GM21528 (cell line): ENCODE measurements around the gene CDC73.
A peak's percentile ranks its signal among the peaks of the same experiment; 100 is the strongest.

Source experiments
- ATAC-seq: cut with Tn5 transposase; IDR thresholded peaks from one replicate; pipeline ENCODE4 v1.9.1; 2021; ENCODE audit warnings: mild to moderate bottlenecking, moderate library complexity; ENCODE audit not compliant: unreplicated experiment, low FRiP score

CDC73 gene

DNA sequence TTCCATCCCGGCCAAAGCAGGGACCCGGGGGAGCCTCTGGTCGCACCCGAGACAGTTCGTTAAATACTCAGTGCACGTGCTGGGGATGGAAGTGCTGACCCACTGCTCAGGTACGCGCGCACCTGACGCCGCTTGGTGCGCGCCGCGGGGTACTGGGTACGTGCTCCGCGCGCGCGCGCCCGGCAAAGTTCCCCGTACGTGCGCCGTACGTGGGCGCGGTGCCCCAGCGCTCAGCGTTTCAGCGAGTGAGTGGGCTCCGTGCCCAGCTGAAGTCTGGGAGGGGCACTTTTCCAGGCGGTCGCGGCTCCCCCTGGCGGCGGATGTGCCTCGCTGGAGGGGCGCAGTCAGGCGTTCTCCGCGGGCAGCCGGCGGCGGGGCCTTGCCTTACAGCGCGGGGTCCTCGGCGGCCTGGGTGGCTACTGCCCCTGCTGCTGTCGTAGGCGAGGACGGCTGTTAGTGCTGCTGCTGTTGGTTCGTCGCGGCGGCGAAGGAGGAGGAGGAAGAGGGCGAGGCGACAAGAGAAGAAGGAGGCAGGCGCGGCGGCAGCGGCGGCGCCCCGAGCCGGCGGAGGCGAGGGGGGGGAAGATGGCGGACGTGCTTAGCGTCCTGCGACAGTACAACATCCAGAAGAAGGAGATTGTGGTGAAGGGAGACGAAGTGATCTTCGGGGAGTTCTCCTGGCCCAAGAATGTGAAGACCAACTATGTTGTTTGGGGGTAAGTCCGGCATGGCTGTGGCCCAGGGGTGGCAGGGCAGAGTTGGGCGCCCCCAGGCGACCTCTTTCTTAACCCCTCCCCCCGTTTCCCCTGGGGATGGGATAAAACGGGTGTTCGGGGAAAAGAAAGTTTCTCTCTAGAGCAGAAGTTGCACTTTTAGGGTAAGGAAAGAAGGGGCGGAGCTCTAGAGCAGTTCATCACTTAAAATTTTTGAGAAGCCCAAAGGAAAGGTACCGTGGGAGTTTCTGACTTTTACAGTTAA is at the start of gene CDC73:
TSS of gene CDC73 (plus strand) at position 416 of the 978 bp plus-strand sequence. CDS start at position 586, 170 bp downstream.
- ATAC-seq: peak; percentile 94

DNA sequence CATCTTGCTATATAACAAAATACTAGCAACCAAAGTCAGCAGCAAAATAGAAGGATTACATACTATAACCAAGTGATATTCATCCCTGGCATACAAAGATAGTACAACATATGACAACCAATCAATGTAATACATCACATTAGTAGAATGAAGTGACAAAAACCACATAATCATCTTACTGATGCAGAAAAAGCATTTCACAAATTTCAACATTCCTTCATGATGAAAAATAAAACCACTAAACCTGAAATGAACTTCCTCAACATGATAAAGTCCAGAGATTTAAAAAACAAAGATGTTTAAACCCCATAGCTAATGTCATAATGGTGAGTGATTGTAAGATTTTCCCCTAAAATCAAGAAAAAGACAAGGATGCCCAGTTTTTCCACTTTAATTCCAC is 43.8 kb upstream of the CDC73 start:
- ATAC-seq: no peak

DNA sequence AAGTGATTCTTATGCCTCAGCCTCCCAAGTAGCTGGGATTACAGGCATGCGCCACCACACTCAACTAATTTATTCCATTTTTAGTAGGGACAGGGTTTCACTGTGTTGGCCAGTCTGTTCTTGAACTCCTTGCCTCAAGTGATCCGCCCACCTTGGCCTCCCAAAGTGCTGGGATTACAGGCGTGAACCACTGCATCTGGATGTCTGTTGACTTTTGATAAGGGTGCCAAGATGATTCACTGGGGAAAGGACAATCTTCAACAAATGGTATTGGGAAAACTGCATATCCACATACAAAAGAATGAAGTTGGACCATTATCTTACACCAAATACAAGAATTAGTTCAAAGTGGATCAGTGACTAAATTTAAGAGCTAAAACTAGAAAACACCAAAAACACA is 42.6 kb upstream of the CDC73 start:
- ATAC-seq: no peak

DNA sequence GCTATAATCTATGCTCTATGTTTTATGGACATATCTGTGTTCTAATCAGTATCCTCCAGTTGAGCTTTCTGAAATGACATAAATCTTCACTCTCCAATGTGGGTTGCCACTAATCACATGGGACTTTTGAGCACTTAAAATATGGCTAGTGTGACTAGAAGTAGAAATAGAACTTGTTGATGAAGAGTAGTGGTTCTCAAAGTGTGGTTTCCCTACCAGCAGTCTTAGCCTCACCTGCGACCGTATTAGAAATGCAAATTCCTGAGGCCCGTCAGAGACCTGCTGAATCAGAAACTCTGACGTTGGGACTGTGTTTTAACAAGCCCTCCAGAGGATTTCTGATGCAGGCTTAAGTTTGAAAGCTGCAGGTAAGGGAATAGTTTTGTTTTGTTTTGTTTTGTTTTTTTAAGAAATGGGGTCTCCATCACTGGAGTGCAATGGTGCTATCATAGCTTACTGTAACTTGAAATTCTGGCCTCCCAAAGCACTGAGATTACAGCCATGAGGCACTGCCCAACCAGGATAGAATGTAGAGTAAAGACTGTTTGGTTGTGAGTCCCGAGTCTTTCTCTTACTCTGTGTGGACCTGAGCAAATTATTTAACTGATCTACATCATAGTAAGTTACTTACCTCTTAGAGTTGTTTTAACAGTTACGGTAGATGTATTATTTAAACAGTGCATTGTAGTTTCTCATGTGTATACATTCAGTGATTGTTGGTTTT is 38.3 kb upstream of the CDC73 start:
- peak; percentile 95 for ATAC-seq

DNA sequence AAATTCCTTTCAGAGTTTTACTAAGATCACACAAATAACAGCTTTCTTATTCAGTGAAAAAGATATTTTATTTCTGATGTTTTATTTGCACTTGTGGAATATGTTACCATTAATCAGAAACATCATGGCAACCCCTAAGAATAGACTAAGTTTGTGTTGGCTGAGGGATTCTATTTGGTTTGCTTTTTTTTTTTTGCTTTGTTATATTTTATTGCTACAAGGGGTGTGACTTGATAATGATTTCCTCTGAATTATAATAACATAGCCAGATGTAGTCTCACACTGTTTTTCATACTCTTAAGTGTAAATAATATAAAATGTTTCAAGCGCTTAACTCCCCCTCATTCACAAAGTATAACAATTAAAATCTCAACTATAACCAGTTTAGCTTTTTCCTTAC is 36.6 kb upstream of the CDC73 start:
- no peak for ATAC-seq

DNA sequence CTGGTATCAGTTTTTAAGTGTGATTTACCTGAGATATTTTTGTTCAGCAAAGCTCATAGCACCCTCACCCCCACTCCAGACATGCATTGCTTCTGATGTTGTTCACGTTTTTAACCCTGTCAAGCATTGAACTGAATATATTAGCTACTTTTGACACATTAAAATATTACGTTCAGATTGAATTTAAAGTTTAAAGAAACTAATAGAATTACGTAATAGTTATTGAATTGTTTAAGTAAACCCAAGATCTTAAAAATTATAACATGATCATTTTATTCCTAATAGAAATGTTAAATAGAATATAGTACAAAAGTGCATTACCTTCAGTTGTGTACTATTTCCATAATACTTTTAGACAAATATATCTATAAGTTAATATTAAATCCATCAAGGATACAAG is 35.5 kb upstream of the CDC73 start:
- no peak for ATAC-seq

DNA sequence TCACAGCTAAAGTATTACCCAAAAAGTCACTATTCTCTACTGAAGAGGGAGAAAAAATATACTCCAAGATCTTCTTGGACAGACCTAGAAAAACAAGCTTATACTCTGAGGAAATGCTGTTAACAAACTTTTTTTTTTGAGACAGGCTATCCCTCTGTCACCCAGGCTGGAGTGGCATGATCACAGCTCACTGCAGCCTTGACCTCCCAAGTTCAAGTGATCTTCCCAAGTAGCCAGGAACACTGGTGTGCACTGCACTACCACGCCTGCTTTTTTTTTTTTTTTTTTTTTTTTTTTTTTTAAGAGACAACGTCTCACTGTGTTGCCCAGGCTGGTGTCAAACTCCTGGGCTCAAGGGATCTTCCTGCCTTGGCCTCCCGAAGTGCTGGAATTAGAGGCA is 33.9 kb upstream of the CDC73 start:
- ATAC-seq: no peak

DNA sequence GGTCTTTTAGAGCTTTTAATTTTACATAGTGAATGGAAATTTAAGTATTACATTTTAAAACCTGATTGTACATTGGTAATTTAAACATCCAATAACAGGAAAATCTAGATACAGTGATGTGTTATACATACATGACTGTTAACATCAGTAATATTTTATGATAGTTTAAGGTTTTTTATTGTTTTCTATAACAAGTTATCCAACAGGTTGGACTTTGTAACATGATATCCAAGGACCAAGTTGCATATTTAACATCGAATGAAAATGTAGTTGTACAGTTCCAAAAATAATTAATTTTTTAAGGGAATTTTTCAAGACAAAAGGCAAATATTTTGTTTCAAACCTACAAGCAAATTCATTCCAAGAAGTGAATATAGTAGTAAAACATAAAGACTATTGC is 31.0 kb upstream of the CDC73 start:
- no peak for ATAC-seq

DNA sequence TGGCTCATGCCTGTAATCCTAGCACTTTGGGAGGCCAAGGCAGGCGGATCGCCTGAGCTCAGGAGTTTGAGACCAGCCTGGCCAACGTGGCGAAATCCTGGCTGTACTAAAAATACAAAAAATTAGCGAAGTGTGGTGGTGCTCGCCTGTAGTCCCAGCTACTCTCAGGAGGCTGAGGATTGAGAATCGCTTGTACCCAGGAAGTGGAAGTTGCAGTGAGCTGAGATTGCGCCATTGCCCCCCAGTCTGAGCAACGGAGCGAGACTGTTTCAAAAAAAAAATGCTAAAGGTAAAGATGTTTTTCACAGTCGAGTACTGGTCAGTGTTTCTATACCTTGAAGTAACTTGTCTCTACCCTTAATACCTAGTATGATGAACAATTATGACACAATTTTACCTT is 27.7 kb upstream of the CDC73 start:
- ATAC-seq: no peak

DNA sequence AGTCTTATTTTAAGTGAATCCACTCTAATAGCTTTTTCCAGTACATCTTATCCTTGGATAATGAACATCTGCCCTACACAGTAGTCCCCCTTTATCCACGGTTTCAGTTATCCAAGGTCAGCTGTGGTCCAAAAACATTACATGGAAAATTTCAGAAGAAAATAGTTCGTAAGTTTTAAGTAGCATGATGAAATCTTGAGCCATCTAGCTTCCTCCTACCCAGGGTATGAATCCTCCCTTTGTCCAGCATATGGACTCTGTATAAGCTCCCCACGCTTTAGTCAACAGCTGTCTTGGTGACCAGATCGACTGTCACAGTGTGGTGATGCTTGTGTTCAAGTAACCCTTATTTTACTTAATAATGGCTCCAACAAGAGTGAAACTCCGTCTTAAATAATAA is 19.2 kb upstream of the CDC73 start:
- ATAC-seq: no peak

DNA sequence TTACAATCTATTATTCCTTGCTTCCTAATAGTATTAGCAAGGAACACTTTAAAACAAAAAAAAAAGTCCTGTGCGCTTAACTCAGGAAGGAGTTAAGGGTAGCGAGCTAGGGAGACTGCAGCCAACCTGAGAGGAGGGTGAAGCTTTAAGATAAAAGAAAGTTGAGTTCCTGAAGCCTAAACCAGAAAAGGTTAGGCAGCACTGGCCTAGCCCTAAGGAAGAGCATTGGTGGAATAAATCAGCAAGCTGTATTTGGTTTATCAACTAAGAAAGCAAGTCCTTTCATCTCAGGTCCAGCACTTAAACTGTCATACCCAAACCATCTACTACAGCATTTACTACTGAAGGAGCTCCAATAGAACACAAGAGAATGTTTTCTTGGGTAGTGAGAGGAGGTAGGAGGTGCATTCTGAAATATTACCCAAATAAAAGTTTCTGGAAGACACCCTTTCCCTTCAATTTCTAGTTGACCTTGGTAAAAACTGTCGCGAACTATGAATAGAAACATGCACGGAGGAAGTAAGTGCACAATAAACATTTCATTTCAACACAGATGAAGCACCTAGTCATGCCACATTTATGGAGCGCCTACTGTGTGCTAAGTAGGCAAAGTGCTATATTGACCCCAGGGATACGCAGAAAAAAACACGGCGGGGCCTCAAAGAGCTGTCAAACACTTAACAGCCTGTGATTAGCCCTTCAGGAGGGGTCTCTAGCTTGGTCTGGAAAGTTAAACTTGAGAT is 17.9 kb upstream of the CDC73 start:
- ATAC-seq: peak; percentile 1

DNA sequence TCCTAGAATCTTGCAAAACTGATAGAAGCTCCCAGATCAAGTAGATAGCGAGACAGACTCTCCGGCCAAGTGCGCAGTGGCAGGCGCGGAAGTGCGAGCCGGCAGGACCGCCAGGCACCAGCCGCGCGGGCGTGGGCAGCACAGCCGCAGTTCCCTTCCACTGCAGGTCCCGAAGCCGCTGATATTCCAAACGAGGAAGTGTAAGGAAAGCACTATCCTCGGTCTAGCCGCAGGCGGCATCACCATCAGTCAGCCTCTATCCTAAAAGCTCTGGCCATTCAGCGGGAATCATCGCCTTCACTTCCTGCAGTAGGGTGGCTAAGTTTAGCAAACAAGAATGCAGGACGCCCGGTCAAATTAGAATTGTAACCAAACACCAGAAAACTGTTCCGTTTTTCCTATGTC is 17.3 kb upstream of the CDC73 start:
- ATAC-seq: peak; percentile 48

DNA sequence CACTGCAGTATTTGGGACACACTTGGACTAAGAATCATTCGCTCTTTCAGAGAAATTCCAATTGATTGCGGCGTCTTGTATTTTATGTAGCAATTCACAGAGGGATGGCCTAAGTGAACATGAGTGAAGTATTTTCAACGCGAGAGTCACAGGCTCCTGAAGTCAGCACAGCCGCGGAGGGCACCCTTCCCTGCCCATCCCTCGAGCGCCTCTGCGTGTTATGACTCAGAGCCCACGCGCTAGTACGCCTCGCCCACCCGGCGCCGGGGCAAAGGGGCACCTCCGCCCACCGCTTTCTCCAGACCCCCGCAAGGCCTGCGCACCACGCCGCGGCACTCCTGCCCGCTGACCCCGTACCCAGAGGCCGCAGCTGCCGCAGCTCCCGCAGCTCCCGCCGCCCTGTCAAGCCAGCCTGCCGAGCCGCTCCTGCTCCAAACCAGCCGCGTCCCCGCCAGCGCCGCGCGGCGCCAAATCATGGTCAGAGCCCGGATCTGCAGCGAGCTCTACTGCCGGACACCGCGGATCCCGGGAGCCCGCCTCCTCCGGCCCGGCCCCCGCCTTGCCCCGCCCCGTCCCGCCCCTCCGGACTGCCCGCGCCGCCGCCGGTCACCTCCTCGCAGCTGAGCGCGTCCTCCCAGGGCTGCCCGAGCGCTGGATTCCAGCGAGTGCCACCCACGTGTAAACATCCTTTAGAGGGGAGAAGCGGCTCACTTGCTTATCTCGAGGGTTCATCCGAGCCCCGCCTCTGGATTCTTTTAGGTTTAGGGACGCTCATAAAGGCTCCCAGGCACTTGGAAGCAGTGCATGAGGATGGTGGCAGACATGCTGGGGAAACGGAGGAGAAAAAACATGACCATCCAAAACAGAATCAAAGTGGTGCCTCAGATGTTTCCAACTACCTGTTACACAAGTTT is 16.7 kb upstream of the CDC73 start, which contains the start of gene GLRX2:
TSS of gene GLRX2 (minus strand) at position 508 of the 914 bp plus-strand sequence. CDS start at position 476, 32 bp downstream.
- ATAC-seq: peak; percentile 94

DNA sequence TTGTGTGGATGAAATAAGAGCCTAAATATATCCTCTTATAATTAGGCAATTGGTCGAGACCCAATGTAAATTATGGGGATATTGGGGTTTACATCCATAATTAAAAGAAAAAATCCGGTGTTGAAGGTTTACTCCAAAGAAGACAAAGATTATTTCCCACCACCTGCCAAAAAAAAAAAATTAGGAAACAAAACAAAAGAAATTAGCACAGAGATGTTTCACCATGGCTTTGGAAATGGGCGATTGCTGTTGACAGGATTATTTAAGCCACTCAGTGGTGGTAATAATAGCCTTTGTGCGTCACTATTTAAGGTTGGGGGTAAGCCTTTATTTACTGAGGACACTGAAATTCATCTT is 16.0 kb upstream of the CDC73 start:
- ATAC-seq: no peak

DNA sequence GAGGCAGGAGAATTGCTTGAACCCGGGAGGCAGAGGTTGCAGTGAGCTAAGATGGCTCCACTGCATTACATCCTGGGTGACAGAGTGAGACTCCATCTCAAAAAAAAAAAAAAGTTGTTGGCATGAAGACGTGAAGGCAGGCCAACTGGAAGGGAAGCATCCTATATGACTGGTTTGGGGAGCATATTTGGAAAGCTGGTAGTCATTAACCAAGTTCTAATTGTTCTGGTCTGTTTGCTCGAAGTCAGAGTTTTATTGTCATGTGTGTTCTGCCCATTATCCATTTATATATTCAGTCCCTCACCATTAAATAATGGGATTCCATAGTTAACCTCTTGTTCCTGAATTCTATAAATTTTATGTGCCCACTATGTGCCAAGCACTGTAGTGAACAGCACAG is 13.4 kb upstream of the CDC73 start:
- no peak for ATAC-seq

DNA sequence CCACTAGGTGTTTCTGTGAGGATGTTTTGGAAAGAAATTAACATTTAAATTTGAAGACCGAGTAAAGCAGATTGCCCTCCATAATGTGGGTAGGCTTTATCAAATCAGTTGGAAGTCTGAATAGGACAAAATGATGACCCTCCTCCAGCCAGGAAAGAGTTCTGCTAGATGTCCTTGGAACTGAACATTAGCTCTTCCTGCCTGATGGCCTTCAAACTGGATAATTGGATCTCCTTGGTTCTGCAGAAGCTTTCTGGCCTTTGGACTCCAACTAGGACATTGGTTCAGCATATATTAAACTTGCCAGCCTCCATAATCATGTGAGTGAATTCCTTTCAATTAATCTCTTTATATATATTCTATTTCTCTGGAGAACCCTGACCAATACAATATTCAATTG is 12.2 kb upstream of the CDC73 start:
- ATAC-seq: no peak

DNA sequence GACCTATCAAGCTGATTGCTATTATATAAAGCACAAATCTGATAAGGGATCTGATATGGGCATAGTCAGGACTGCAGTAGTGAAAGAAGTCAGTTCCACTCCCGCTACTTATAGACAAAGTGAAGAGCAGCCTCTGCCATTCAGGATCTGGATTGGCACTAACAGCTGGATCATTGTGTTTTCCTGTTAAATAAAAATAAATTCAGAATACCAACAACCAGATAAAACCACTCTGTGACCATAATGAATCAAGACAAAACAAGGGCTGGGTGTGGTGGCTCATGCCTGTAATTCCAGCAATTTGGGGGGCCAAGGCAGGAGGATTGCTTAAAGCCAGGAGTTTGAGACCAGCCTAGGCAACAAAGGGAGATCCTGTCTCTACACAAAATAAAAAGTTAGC is 11.6 kb upstream of the CDC73 start:
- no peak for ATAC-seq

DNA sequence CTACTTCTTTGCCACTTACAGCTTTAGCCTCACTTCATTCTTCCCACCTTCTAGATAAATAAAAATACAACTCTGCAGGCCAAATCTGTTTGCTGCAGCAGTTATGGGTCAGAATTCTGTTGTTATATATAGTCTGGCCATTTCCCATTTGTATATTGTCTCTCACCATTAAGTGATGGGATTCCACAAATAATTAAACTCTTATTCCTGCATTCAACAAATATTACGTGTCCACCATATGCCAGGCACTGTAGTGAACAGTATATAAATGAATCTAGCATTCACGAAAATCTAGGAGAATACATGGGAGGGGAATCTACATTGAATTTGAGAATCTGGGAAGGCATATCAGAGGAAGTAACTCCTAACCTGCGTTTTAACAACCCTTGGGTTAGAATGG is 11.0 kb upstream of the CDC73 start:
- ATAC-seq: no peak

DNA sequence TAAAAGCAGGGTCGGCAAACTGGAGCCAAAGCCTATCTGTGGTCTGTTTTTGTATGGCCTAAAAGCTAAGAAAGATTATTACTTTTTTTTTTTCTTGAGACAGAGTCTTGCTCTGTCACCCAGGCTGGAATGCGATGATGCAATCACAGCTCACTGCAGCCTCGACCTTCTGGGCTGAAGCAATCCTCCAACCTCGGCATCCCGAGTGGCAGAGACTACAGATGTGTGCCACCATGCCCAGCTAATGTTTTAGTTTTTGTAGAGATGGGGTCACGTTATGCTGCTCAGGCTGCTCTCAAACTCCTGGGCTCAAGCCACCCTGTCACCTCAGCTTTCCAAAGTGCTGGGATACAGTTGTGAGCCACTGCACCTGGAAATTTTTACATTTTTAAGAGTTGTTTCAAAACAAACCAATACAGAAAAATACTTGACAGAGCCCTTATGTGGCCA is 10.2 kb upstream of the CDC73 start:
- peak; percentile 10 for ATAC-seq
